HG02763 (cell line): ENCODE results near the gene GRIK2.

Source experiments
- ATAC-seq: cut with Tn5 transposase; IDR thresholded peaks from one replicate; pipeline ENCODE4 v1.9.1; 2021; ENCODE audit warnings: mild to moderate bottlenecking, moderate library complexity; ENCODE audit not compliant: unreplicated experiment

GRIK2 gene

GRCh38 chr6:102114402-102114801 lies 720.9 kb downstream of the GRIK2 start:
- no peak for ATAC-seq

- no peak for ATAC-seq
These were observed 722.4 kb downstream of the GRIK2 start for GRCh38 chr6:102115911-102116310.

GRCh38 chr6:102118034-102118433 lies 724.5 kb downstream of the GRIK2 start:
- ATAC-seq: no peak
